GM23248 (cell line): ENCODE results near the gene NPIPA7. TPM values are rescaled to one million over a fixed set of nuclear protein-coding genes. Genes with fewer than 3 reads are reported as not detected.
"Not testable (repeated sequence)": the region's sequence is repeated elsewhere in the genome, so short reads cannot be mapped to it uniquely, and the experiment has no call there.

Experiments used
- DNase-seq: peaks from one replicate; pipeline ENCODE4 v3.0.0-alpha.2; 2015
- H2AFZ ChIP-seq: fragments of 200-600 bp; sonication (generic); 2 replicates; pipeline ENCODE4 v1.6.1; 2016; ENCODE audit warnings: antibody characterized with exemption
- H3F3A ChIP-seq: fragments of 200-600 bp; sonication (generic); 2 replicates; pipeline ENCODE4 v1.6.1; 2016; ENCODE audit warnings: mild to moderate bottlenecking, antibody characterized with exemption, mixed run types; ENCODE audit not compliant: insufficient read depth
- H3K27ac ChIP-seq: fragments of 200-600 bp; sonication (generic); 2 replicates; pipeline ENCODE4 v1.5.1; 2016; ENCODE audit warnings: mild to moderate bottlenecking
- H3K27me3 ChIP-seq: fragments of 200-600 bp; sonication (generic); replicated peaks from 2 replicates; pipeline ENCODE4 v1.6.1; 2016; ENCODE audit warnings: mild to moderate bottlenecking; ENCODE audit not compliant: insufficient read depth
- H3K36me3 ChIP-seq: fragments of 200-600 bp; sonication (generic); 2 replicates; pipeline ENCODE4 v1.6.1; 2016; ENCODE audit warnings: low read depth, mild to moderate bottlenecking
- H3K4me1 ChIP-seq: fragments of 200-600 bp; sonication (generic); 2 replicates; pipeline ENCODE4 v1.6.1; 2016; ENCODE audit warnings: mild to moderate bottlenecking; ENCODE audit not compliant: insufficient read depth
- H3K4me2 ChIP-seq: fragments of 200-600 bp; sonication (generic); one replicate; pipeline ENCODE4 v1.6.1; 2016; ENCODE audit warnings: mild to moderate bottlenecking; ENCODE audit not compliant: unreplicated experiment
- H3K4me3 ChIP-seq: fragments of 200-600 bp; sonication (generic); 2 replicates; pipeline ENCODE4 v1.5.1; 2016; ENCODE audit warnings: mild to moderate bottlenecking
- H3K79me2 ChIP-seq: fragments of 200-600 bp; sonication (generic); 2 replicates; pipeline ENCODE4 v1.6.1; 2016; ENCODE audit warnings: mild to moderate bottlenecking; ENCODE audit not compliant: insufficient read depth
- H3K9ac ChIP-seq: fragments of 200-600 bp; sonication (generic); 2 replicates; pipeline ENCODE4 v1.6.1; 2016; ENCODE audit warnings: mild to moderate bottlenecking
- H3K9me2 ChIP-seq: fragments of 200-600 bp; sonication (generic); 2 replicates; pipeline ENCODE4 v1.6.1; 2016; ENCODE audit warnings: mixed run types, mild to moderate bottlenecking, moderate library complexity; ENCODE audit not compliant: insufficient read depth
- H3K9me3 ChIP-seq: fragments of 200-600 bp; sonication (generic); one replicate; pipeline ENCODE4 v1.6.1; 2017; ENCODE audit warnings: low read depth
- H4K20me1 ChIP-seq: fragments of 200-600 bp; sonication (generic); 2 replicates; pipeline ENCODE4 v1.6.0; 2016; ENCODE audit not compliant: insufficient read depth
- WGBS, 2 experiments: methylation state at CpG; one replicate each; pipeline ENCODE4 v1.1.6; 2015 to 2017; ENCODE audit warnings: low lambda C conversion rate in 2 of 2, low coverage in 1 of 2; ENCODE audit errors: missing lambda C conversion rate in 2 of 2; 5-methylcytosine and 5-hydroxymethylcytosine counted together
- in situ Hi-C: fragments of 300-500 bp; cut with MboI; formaldehyde crosslinking; loops from 2 replicates; pipeline ENCODE4 v1.15.0; 2020
- polyA plus RNA-seq: library from polyadenylated mRNA; unstranded; fragments of >200 nt; fragmentation: Nextera tagmentation; extraction: Ambion mirVana; gene quantifications from 2 replicates; pipeline ENCODE4 v1.2.1, GENCODE V29; 2016
- total RNA-seq: library from RNA; depleted of rRNA; stranded (reverse); fragments of >200 nt; shearing (Covaris generic); gene quantifications from 2 replicates; pipeline ENCODE4 v1.2.3, GENCODE V29; 2014

NPIPA7 gene
- total and polyA plus RNA-seq, 2 experiments from 2014 or later: 9.7 to 13.6 TPM

DNA sequence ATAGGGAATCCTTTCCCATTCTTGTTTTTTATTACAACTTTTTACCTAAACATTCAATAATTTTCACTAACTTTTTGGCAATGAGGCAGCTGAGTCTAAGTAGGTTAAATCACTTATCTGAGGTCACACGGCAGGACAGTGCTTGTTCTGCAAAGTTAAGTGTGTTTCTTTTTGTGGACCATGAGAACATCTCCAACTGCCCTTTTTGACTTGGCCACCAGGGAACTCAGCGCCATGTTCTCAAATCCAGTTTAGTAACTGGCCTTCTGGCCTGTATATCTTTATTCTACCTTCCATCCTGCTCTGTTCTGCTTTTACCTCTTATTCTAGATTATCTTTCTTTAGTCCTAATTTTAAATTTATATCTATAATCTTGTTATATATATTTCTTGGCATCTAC is 23.4 kb downstream of the NPIPA7 start:
- DNase-seq, H3K36me3 ChIP-seq, H4K20me1 ChIP-seq, H3K9me2 ChIP-seq, H3K9me3 ChIP-seq, H3K4me2 ChIP-seq, H3F3A ChIP-seq, H3K27me3 ChIP-seq, H2AFZ ChIP-seq, H3K4me1 ChIP-seq, H3K9ac ChIP-seq, H3K4me3 ChIP-seq, in situ Hi-C loops, H3K27ac ChIP-seq, H3K79me2 ChIP-seq: not testable (repeated sequence)
- no CpG with 5 or more reads among the region's 2 CpGs for WGBS, 2 experiments

GRCh38 chr16:16404283-16404682 is 25.3 kb downstream of the NPIPA7 start:
- WGBS, 2 experiments: no CpG with 5 or more reads among the region's 1 CpG
- in situ Hi-C loops, H2AFZ ChIP-seq, H3K9me3 ChIP-seq, H3F3A ChIP-seq, H3K4me1 ChIP-seq, H3K4me2 ChIP-seq, DNase-seq, H3K36me3 ChIP-seq, H3K27me3 ChIP-seq, H3K27ac ChIP-seq, H3K4me3 ChIP-seq, H4K20me1 ChIP-seq, H3K79me2 ChIP-seq, H3K9ac ChIP-seq, H3K9me2 ChIP-seq: not testable (repeated sequence)

DNA sequence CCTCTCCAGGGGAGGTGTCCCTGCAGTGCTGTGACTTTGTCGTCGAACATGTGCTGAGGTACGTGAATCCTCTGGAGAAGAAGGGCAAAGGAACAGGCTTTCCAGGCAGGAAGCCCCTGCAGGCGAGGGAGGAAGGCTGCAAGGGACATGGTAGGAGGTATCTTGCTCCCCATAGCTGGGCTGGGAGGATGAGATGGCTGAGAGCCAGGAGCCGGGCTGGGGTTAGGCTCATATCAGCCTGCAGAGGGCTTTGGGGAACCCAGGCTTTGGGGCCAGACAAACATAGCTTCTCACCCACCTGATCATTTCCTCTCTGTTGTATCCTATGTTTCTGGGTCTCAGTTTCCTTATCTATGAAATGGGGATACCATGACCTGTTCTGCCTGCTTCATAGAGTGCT is 26.5 kb downstream of the NPIPA7 start:
- H3K9me3 ChIP-seq, in situ Hi-C loops, H3F3A ChIP-seq, H2AFZ ChIP-seq, H3K4me1 ChIP-seq, H3K4me2 ChIP-seq, H3K27ac ChIP-seq, H3K27me3 ChIP-seq, H3K4me3 ChIP-seq, DNase-seq, H3K9me2 ChIP-seq, H3K36me3 ChIP-seq, H3K9ac ChIP-seq, H4K20me1 ChIP-seq, H3K79me2 ChIP-seq: not testable (repeated sequence)
- no CpG with 5 or more reads among the region's 5 CpGs for WGBS, 2 experiments

DNA sequence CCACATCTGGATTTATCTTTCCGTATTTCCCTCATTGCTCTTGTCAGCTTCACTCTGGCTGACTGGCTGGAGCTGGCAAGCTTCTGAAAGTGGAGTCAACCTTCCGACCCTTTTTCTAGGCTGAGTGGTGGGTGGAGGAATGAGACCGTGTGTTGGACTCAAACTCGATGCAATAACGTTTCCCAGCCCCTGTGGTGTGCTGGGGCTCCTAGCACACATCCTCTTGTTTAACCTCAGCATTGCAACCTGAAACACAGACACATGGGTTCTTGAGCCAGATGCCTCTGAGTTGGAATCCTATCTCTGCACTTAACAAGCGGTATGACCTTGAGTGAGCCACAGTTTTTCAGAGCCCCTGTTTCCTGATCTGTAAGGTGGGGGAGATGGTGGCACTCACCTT is 29.5 kb downstream of the NPIPA7 start:
- H3K79me2 ChIP-seq, H3K9ac ChIP-seq, H3K27me3 ChIP-seq, H4K20me1 ChIP-seq, H3K4me3 ChIP-seq, DNase-seq, H3K27ac ChIP-seq, H3K9me3 ChIP-seq, H3K36me3 ChIP-seq, H2AFZ ChIP-seq, H3K4me2 ChIP-seq, H3K4me1 ChIP-seq, H3F3A ChIP-seq, H3K9me2 ChIP-seq, in situ Hi-C loops: not testable (repeated sequence)
- 0% methylated on average over 1 of the region's 6 CpGs; no CpG with 5 or more reads in 1 of the 2 experiments for WGBS, 2 experiments

GRCh38 chr16:16413773-16414172 is 34.8 kb downstream of the NPIPA7 start:
- H3F3A ChIP-seq, H3K27me3 ChIP-seq, H3K4me2 ChIP-seq, H3K9me3 ChIP-seq, H3K79me2 ChIP-seq, H3K9ac ChIP-seq, H2AFZ ChIP-seq, H4K20me1 ChIP-seq, H3K9me2 ChIP-seq, H3K4me3 ChIP-seq, DNase-seq, H3K27ac ChIP-seq, H3K4me1 ChIP-seq, H3K36me3 ChIP-seq, in situ Hi-C loops: not testable (repeated sequence)
- no CpG with 5 or more reads among the region's 1 CpG for WGBS, 2 experiments

DNA sequence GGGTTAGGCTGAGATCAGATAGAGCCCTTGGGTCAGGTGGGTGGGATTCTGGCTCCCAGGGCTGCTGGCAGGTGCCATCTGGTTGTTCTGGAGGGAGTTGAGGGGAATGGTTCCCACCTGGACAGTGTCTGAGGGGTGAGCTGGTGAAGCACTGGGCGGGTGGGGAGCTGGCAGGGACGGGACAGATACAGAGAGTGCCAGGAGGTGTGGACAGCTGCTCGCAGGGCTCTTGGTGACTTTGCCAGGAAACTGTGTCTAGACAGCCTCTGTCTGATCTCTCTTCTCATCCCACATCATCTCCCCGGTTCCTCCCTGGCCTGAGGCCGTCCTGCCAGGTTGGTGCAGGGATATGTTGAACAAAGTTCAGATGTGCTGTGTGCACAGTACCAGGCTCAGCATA is 38.1 kb downstream of the NPIPA7 start:
- in situ Hi-C loops, H3K4me1 ChIP-seq, H4K20me1 ChIP-seq, DNase-seq, H3K9ac ChIP-seq, H3K79me2 ChIP-seq, H3K4me3 ChIP-seq, H3K36me3 ChIP-seq, H3K27ac ChIP-seq, H3K9me2 ChIP-seq, H3K9me3 ChIP-seq, H2AFZ ChIP-seq, H3F3A ChIP-seq, H3K27me3 ChIP-seq, H3K4me2 ChIP-seq: not testable (repeated sequence)
- WGBS, 2 experiments: no CpG with 5 or more reads among the region's 5 CpGs

- in situ Hi-C loops, H3K27me3 ChIP-seq, H3F3A ChIP-seq, H3K9me3 ChIP-seq, H3K4me1 ChIP-seq, H3K9ac ChIP-seq, DNase-seq, H2AFZ ChIP-seq, H3K27ac ChIP-seq, H3K4me2 ChIP-seq, H3K4me3 ChIP-seq, H3K9me2 ChIP-seq, H3K79me2 ChIP-seq, H3K36me3 ChIP-seq, H4K20me1 ChIP-seq: not testable (repeated sequence)
- WGBS, 2 experiments: 10 to 17% methylated on average over 2 of the region's 5 CpGs
Observed at GRCh38 chr16:16417914-16418544, 39.1 kb downstream of the NPIPA7 start.

- H3K9me2 ChIP-seq, H3K4me2 ChIP-seq, H3K4me1 ChIP-seq, H3K36me3 ChIP-seq, H3K27me3 ChIP-seq, H3F3A ChIP-seq, H2AFZ ChIP-seq, H3K27ac ChIP-seq, H3K9me3 ChIP-seq, in situ Hi-C loops, H3K79me2 ChIP-seq, H4K20me1 ChIP-seq, H3K4me3 ChIP-seq, DNase-seq, H3K9ac ChIP-seq: not testable (repeated sequence)
- 3 to 14% methylated on average over 1 of the region's 1 CpG for WGBS, 2 experiments
Observed at GRCh38 chr16:16420515-16420914, 41.6 kb downstream of the NPIPA7 start.
